ENCODE results near the gene SPAG17. TPM values are rescaled to one million over a fixed set of nuclear protein-coding genes. Genes with fewer than 3 reads are reported as not detected.

The SPAG17 gene
- total and polyA plus RNA-seq, 2 experiments from 2014 or later: 0.36 to 1.7 TPM

DNA sequence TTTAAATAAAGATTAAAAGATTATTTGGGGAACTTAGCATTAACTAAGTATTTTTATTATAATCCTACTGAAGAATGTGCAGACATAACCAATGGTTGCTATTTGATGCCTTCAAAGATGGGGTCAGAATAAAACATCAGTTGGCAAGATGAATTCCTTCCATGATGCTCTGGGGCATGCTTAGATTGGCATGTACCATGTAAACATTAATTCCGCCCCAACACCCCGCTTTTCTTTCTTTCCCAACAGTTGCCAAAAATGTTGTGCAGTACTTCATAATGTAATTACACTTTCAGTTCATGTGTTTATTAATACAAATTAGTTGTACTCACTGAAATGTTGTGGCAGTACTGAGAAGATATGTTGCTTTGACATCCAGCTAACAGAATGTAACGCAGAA, 82.6 kb downstream of the SPAG17 start:
- Histone ChIP-seq H3K36me3 (replicated peaks; ENCODE audit: insufficient read depth, low read depth) (no peaks in the 10 kb centered on the region), H4K20me1 (ENCODE audit: insufficient read depth, poor library complexity, severe bottlenecking) (no peaks in the 10 kb centered on the region), H3K4me1 (ENCODE audit: insufficient read depth) (no peaks in the 10 kb centered on the region), H3K27ac (no peak overlapping the region), H3K4me3 (no peak overlapping the region), H2AFZ (no peak overlapping the region), H3K4me2 (no peak overlapping the region), H3K27me3 (no peaks in the 10 kb centered on the region), H3K9me3 (ENCODE audit: low read depth) (no peaks in the 10 kb centered on the region), H3K79me2 (no peaks in the 10 kb centered on the region), H3K9me2 (replicated peaks; ENCODE audit: insufficient read depth) (no peaks in the 10 kb centered on the region)
- TF ChIP-seq EZH2 (IDR thresholded peaks at IDR 0.05; ENCODE audit: borderline replicate concordance) (no peak), EZH2phosphoT487 (IDR thresholded peaks at IDR 0.05; ENCODE audit: low read depth, severe bottlenecking, unreplicated experiment) (no peak)
- TF ChIP-seq, protein P1, sequence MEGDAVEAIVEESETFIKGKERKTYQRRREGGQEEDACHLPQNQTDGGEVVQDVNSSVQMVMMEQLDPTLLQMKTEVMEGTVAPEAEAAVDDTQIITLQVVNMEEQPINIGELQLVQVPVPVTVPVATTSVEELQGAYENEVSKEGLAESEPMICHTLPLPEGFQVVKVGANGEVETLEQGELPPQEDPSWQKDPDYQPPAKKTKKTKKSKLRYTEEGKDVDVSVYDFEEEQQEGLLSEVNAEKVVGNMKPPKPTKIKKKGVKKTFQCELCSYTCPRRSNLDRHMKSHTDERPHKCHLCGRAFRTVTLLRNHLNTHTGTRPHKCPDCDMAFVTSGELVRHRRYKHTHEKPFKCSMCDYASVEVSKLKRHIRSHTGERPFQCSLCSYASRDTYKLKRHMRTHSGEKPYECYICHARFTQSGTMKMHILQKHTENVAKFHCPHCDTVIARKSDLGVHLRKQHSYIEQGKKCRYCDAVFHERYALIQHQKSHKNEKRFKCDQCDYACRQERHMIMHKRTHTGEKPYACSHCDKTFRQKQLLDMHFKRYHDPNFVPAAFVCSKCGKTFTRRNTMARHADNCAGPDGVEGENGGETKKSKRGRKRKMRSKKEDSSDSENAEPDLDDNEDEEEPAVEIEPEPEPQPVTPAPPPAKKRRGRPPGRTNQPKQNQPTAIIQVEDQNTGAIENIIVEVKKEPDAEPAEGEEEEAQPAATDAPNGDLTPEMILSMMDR (IDR thresholded peaks at IDR 0.05; ENCODE audit: poor library complexity): no peak
- WGBS (ENCODE audit: low lambda C conversion rate, missing lambda C conversion rate): 98% methylated on average over 3 of the region's 3 CpGs
- DNase-seq (ENCODE audit: low spot score): no peak

DNA sequence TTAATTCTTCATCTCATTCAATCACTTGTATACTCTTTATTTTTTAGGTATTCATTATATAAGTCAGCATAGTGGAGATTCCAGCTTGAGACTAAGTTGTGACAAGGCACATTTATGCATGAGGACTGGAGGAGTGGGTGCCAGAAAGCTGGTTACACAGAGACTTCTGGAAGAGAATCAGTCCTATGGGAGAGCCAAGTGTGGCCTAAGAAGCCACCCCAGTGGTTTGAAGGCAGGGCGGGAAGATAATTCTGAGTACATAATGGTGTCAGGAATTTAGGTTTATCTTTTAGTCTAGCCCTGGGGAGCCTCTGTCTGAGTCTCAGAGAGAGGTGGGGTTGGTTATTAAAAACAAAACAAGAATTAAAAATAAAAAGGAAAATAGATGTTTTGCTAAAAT, 83.0 kb downstream of the SPAG17 start:
- TF ChIP-seq, protein P1 (IDR thresholded peaks at IDR 0.05; ENCODE audit: poor library complexity): no peak
- TF ChIP-seq EZH2phosphoT487 (IDR thresholded peaks at IDR 0.05; ENCODE audit: low read depth, severe bottlenecking, unreplicated experiment): no peak
- Histone ChIP-seq H3K4me2 (no peak overlapping the region), H3K4me3 (no peak overlapping the region), H2AFZ (no peak overlapping the region), H3K9me3 (ENCODE audit: low read depth) (no peaks in the 10 kb centered on the region), H3K4me1 (ENCODE audit: insufficient read depth) (no peaks in the 10 kb centered on the region), H3K27me3 (no peaks in the 10 kb centered on the region), H3K36me3 (replicated peaks; ENCODE audit: insufficient read depth, low read depth) (no peaks in the 10 kb centered on the region), H3K9me2 (replicated peaks; ENCODE audit: insufficient read depth) (no peaks in the 10 kb centered on the region), H4K20me1 (ENCODE audit: insufficient read depth, poor library complexity, severe bottlenecking) (no peaks in the 10 kb centered on the region), H3K79me2 (no peaks in the 10 kb centered on the region), H3K27ac (no peak overlapping the region)
- DNase-seq (ENCODE audit: low spot score): no peak
- 88% methylated on average over 1 of the region's 1 CpG for WGBS (ENCODE audit: low lambda C conversion rate, missing lambda C conversion rate)

DNA sequence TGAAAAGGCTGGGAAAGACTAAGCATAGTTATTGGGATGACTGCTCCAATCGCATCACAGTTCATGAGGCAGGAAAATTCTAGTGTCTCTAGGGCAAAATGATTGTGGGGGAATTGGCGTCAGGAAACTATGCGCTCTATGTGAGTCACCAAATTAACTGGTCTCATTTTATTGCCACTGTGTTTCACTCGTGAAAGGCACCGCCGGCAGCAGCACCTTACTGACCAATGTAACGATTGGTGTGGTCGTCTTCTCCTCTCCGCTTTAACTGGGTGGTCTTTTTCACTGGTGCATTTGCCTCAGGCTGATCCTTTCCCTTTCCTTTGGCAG, 83.5 kb downstream of the SPAG17 start:
- Histone ChIP-seq H3K4me3 (no peak overlapping the region), H3K27me3 (no peaks in the 10 kb centered on the region), H3K4me2 (no peak overlapping the region), H3K27ac (no peak overlapping the region), H3K9me3 (ENCODE audit: low read depth) (no peaks in the 10 kb centered on the region), H3K36me3 (replicated peaks; ENCODE audit: insufficient read depth, low read depth) (no peaks in the 10 kb centered on the region), H2AFZ (no peak overlapping the region), H3K4me1 (ENCODE audit: insufficient read depth) (no peaks in the 10 kb centered on the region), H3K79me2 (no peaks in the 10 kb centered on the region), H3K9me2 (replicated peaks; ENCODE audit: insufficient read depth) (no peaks in the 10 kb centered on the region), H4K20me1 (ENCODE audit: insufficient read depth, poor library complexity, severe bottlenecking) (no peaks in the 10 kb centered on the region)
- no peak for TF ChIP-seq EZH2phosphoT487 (IDR thresholded peaks at IDR 0.05; ENCODE audit: low read depth, severe bottlenecking, unreplicated experiment)
- no peak for TF ChIP-seq EZH2 (IDR thresholded peaks at IDR 0.05; ENCODE audit: borderline replicate concordance)
- TF ChIP-seq, protein P1 (IDR thresholded peaks at IDR 0.05; ENCODE audit: poor library complexity): no peak
- WGBS (ENCODE audit: low lambda C conversion rate, missing lambda C conversion rate): 59% methylated on average over 9 of the region's 9 CpGs
- DNase-seq (ENCODE audit: low spot score): no peak

Measured in hepatocyte (in vitro differentiated cells).